Adrenal gland (tissue), 12 donors: ENCODE measurements around the gene RTTN. TPM values are rescaled to one million over a fixed set of nuclear protein-coding genes. Genes with fewer than 3 reads are reported as not detected.

Experiments used
- DNase-seq, 7 donors: peaks; one replicate each; pipeline ENCODE4 v3.0.0-alpha.2; 2019 to 2020
- H3K27ac ChIP-seq, 5 donors: fragments of 200-600 bp; sonication (generic) in 4 of 5; 1 replicate in 3 of 5; 2 replicates in 2 of 5; pipeline versions ENCODE4 v1.5.1 to v1.8.0; 2016 to 2020; ENCODE audit warnings: mild to moderate bottlenecking in 1 of 5
- H3K27me3 ChIP-seq: fragments of 200-600 bp; 2 replicates; pipeline ENCODE4 v1.8.0; 2021
- H3K36me3 ChIP-seq, 2 donors: fragments of 200-600 bp; replicated peaks in 1 of 2; 1 replicate in 1 of 2; 2 replicates in 1 of 2; pipeline versions ENCODE4 v1.5.1 to v1.8.0; 2018 to 2022
- H3K4me1 ChIP-seq, 2 donors: fragments of 200-600 bp; replicated peaks in 1 of 2; 1 replicate in 1 of 2; 2 replicates in 1 of 2; pipeline versions ENCODE4 v1.5.1 to v1.8.0; 2018 to 2021
- H3K4me3 ChIP-seq, 4 donors: fragments of 200-600 bp; sonication (generic) in 3 of 4; one replicate each; pipeline ENCODE4 v1.5.1; 2016 to 2018
- H3K9me3 ChIP-seq, 3 donors: fragments of 200-600 bp; sonication (generic) in 1 of 3; replicated peaks in 1 of 3; 1 replicate in 2 of 3; 2 replicates in 1 of 3; pipeline versions ENCODE4 v1.5.1 to v1.8.0; 2016 to 2021
- POLR2A ChIP-seq, 2 donors: fragments of 450-650 bp; IDR thresholded peaks; one replicate each; pipeline ENCODE4 v1.6.1; 2017; ENCODE audit warnings: antibody characterized with exemption in 2 of 2, mild to moderate bottlenecking in 2 of 2, moderate library complexity in 1 of 2
- WGBS, 4 donors: extraction: QIAGEN DNeasy Blood & Tissue Kit in 2 of 4; methylation state at CpG; one replicate each; pipeline versions ENCODE4 v1.1.5 to v1.1.7; 2013 to 2017; 5-methylcytosine and 5-hydroxymethylcytosine counted together
- intact Hi-C, 2 donors: fragments of 100-400 bp; cut with DNase I; formaldehyde crosslinking; loops; one replicate each; pipeline versions ENCODE4 v1.14.1 to v1.15.0; 2022 to 2023
- polyA plus RNA-seq, 3 donors: library from polyadenylated mRNA; stranded (reverse); fragments of 200-250 nt in 2 of 3; fragments of 350-450 nt in 1 of 3; fragmentation: Illumina TruSeq in 1 of 3; extraction: RNeasy Lipid Tissue Mini Kit (QIAGEN cat#74804) in 1 of 3; gene quantifications; one replicate each; pipeline ENCODE4 v1.2.3, GENCODE V29; 2013 to 2014
- total RNA-seq, 9 donors: library from RNA; depleted of rRNA in 4 of 9; stranded (reverse); fragments of >200 nt in 4 of 9; fragments of 120-200 nt in 1 of 9; fragmentation: NEBNext Ultra II Directional in 1 of 9; extraction: Animal tissue kit (Norgen Biotek cat#: 25700) in 1 of 9; gene quantifications; one replicate each; pipeline versions ENCODE4 v1.1.0 to v1.2.4, GENCODE V29; 2013 to 2023
- TF ChIP-seq, protein P1 (sequence below), 6 experiments: fragments of 450-650 bp in 4 of 6; fragments of 200-600 bp in 2 of 6; sonication (generic) in 1 of 6; IDR thresholded peaks; 1 replicate in 5 of 6; 2 replicates in 1 of 6; pipeline versions ENCODE4 v1.5.1 to v1.8.0; 2016 to 2021; ENCODE audit warnings: antibody characterized with exemption in 6 of 6, mild to moderate bottlenecking in 2 of 6, moderate library complexity in 1 of 6
- donor health status: healthy with polysubstance abuse.
- donor health status: Bipolar disorder and iron deficiency.
- donor health status: DM: yes; HTN: yes; CAD: no.
- donor health status: DM: no; HTN: no; CAD: no.
- donor health status: DM: no; HTN: no; CAD: no.
- donor health status: DM: yes; HTN: yes; CAD: no.

Gene RTTN
- total and polyA plus RNA-seq, 12 donors: 4.0 to 22.5 (median 7.5) TPM

DNA sequence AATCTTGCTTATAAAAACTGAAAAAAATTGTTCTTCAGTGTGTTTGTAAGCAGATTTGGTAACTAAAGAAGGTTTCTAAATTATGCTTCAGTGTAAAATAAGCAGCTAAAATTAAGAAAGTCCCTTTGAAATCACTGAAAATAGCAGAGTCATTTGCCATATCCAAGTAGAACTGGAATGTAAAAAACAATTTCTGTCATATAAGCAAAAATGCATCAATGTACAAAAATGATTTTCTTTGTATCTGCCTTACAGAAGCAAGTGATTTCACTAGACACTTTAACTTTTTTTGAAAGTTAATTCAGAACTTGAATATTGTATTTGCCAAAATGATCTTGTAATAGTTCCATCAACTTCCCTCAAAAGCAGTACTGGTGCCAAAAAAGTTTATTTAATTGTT lies 136.1 kb downstream of the RTTN start:
- H3K36me3 ChIP-seq: no peaks in the 10 kb centered on the region
- H3K27me3 ChIP-seq: no peaks in the 10 kb centered on the region
- TF ChIP-seq, protein P1, sequence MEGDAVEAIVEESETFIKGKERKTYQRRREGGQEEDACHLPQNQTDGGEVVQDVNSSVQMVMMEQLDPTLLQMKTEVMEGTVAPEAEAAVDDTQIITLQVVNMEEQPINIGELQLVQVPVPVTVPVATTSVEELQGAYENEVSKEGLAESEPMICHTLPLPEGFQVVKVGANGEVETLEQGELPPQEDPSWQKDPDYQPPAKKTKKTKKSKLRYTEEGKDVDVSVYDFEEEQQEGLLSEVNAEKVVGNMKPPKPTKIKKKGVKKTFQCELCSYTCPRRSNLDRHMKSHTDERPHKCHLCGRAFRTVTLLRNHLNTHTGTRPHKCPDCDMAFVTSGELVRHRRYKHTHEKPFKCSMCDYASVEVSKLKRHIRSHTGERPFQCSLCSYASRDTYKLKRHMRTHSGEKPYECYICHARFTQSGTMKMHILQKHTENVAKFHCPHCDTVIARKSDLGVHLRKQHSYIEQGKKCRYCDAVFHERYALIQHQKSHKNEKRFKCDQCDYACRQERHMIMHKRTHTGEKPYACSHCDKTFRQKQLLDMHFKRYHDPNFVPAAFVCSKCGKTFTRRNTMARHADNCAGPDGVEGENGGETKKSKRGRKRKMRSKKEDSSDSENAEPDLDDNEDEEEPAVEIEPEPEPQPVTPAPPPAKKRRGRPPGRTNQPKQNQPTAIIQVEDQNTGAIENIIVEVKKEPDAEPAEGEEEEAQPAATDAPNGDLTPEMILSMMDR (IDR thresholded peaks at IDR 0.05): no peak
- no peak for TF ChIP-seq POLR2A (IDR thresholded peaks at IDR 0.05)
- no peak overlapping the region for H3K4me3 ChIP-seq
- no peak for DNase-seq
- no peaks in the 10 kb centered on the region for H3K4me1 ChIP-seq
- H3K27ac ChIP-seq: no peak overlapping the region
- intact Hi-C loops: no loop called here
- no peaks in the 10 kb centered on the region for H3K9me3 ChIP-seq

DNA sequence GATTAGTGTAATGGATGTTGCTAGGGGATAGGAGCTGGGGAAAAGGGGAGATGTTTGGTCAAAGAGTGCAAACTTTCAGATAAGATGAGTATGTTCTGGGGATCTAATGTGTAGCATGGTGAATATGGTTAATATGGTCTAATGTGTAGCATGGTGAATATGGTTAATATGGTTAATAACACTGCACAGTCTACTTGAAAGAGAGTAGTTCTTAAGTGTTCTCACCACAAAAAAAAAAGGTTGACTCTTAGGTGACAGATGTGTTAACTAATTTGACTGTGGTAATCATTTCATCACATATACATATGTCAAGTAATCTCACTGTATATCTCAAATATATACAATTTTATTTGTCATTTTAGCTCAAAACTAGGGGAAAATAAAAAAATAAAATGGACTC lies 136.5 kb downstream of the RTTN start:
- H3K4me1 ChIP-seq: no peaks in the 10 kb centered on the region
- H3K9me3 ChIP-seq: no peaks in the 10 kb centered on the region
- no peak for DNase-seq
- H3K4me3 ChIP-seq: no peak overlapping the region
- intact Hi-C loops: no loop called here
- no peaks in the 10 kb centered on the region for H3K27me3 ChIP-seq
- H3K36me3 ChIP-seq: no peaks in the 10 kb centered on the region
- no peak overlapping the region for H3K27ac ChIP-seq
- no peak for TF ChIP-seq POLR2A (IDR thresholded peaks at IDR 0.05)
- TF ChIP-seq, protein P1 (IDR thresholded peaks at IDR 0.05): no peak

DNA sequence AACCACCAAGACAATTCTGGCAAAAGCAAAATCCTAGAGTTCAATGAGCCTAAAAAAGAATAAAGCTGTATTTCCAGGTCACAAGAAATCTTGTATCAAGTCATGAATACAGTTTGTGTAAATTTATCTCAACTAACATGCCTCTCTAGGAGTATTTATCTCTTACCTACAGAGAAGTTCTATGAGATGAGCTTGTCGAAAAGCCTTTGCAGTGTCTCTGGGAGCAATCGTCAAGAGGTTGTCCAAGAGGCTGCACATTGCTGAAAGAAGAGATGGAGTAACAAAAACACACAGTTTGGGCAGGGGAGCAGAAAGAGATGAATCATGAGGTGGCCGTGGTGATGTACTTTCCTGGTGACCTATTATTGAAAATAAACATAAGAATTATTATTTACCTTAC lies 145.8 kb downstream of the RTTN start:
- no peaks in the 10 kb centered on the region for H3K4me1 ChIP-seq
- H3K27me3 ChIP-seq: no peaks in the 10 kb centered on the region
- no peaks in the 10 kb centered on the region for H3K9me3 ChIP-seq
- TF ChIP-seq POLR2A (IDR thresholded peaks at IDR 0.05): no peak
- TF ChIP-seq, protein P1 (IDR thresholded peaks at IDR 0.05): no peak
- no peaks in the 10 kb centered on the region for H3K36me3 ChIP-seq
- intact Hi-C loops: no loop called here
- 94 to 97% (median 96%) methylated on average over 3 of the region's 3 CpGs for WGBS, 4 donors
- H3K4me3 ChIP-seq: no peak overlapping the region
- no peak overlapping the region for H3K27ac ChIP-seq
- no peak for DNase-seq

DNA sequence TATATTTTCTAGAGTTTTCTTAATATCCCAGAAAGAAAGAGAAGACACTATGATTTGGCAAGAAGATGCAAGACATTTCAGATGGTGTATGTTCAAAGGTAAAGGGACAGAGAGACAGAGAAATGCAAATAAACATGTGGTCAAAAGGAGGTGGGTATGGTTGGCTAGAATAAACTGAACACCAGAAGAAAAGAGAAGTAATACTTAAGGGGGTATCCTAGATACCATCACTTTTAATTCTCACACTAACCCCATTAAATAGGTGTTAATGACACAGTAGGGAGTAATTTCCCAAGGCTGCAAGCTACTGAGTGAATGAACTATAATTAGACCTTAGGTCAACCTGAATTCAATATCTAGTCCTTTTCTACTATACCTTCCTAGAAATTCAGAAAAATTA lies 146.6 kb downstream of the RTTN start:
- Histone ChIP-seq H3K9me3 (no peaks in the 10 kb centered on the region), H3K4me3 (no peak overlapping the region), H3K27ac (no peak overlapping the region), H3K27me3 (no peaks in the 10 kb centered on the region), H3K4me1 (no peaks in the 10 kb centered on the region), H3K36me3 (no peaks in the 10 kb centered on the region)
- intact Hi-C loops: no loop called here
- DNase-seq: no peak
- TF ChIP-seq, protein P1 (IDR thresholded peaks at IDR 0.05): no peak
- TF ChIP-seq POLR2A (IDR thresholded peaks at IDR 0.05): no peak
